Psoas muscle (tissue), 8 donors: Measurements from ENCODE around the gene ANKRD34C. TPM values are rescaled to one million over a fixed set of nuclear protein-coding genes. Genes with fewer than 3 reads are reported as not detected.

Source experiments
- ATAC-seq, 4 donors: fragments of 200-7000 bp; cut with Tn5 transposase; one replicate each; pipeline ENCODE4 v1.9.1; 2020; ENCODE audit warnings: moderate library complexity in 3 of 4, mild to moderate bottlenecking in 2 of 4
- DNase-seq, 2 donors: peaks; one replicate each; pipeline ENCODE4 v3.0.0-alpha.2; 2020
- H3K27ac ChIP-seq: fragments of 200-600 bp; one replicate; pipeline ENCODE4 v1.8.0; 2022
- H3K27me3 ChIP-seq, 3 donors: fragments of 200-600 bp in 1 of 3; one replicate each; pipeline versions ENCODE4 v1.6.1 to v1.8.0; 2013 to 2022; ENCODE audit warnings: low read length in 2 of 3, mild to moderate bottlenecking in 2 of 3, moderate library complexity in 1 of 3; ENCODE audit not compliant: insufficient read depth in 3 of 3
- H3K36me3 ChIP-seq, 2 donors: fragments of 200-600 bp in 1 of 2; one replicate each; pipeline versions ENCODE4 v1.6.1 to v1.8.0; 2013 to 2022; ENCODE audit warnings: low read depth in 1 of 2, mild to moderate bottlenecking in 1 of 2, moderate library complexity in 1 of 2; ENCODE audit not compliant: insufficient read depth in 1 of 2
- H3K4me1 ChIP-seq: fragments of 200-600 bp; one replicate; pipeline ENCODE4 v1.8.0; 2022
- H3K4me3 ChIP-seq: fragments of 200-600 bp; one replicate; pipeline ENCODE4 v1.8.0; 2022; ENCODE audit warnings: mild to moderate bottlenecking
- H3K9me3 ChIP-seq: fragments of 200-600 bp; one replicate; pipeline ENCODE4 v1.8.0; 2022
- WGBS, 3 donors: extraction: QIAGEN DNeasy Blood & Tissue Kit; methylation state at CpG; one replicate each; pipeline versions ENCODE4 v1.1.6 to v1.1.7; 2013; 5-methylcytosine and 5-hydroxymethylcytosine counted together
- intact Hi-C, 2 donors: fragments of 100-400 bp; cut with DNase I; formaldehyde crosslinking; loops; one replicate each; pipeline versions ENCODE4 v1.11.0 to v1.14.2; 2022
- polyA plus RNA-seq, 3 donors: library from polyadenylated mRNA; stranded (reverse); fragments of 200-250 nt; gene quantifications; one replicate each; pipeline ENCODE4 v1.2.3, GENCODE V29; 2013
- total RNA-seq, 4 donors: library from RNA; stranded (reverse); fragmentation: NEBNext Ultra II Directional in 2 of 4; extraction: Animal tissue kit (Norgen Biotek cat#: 25700) in 2 of 4; gene quantifications; one replicate each; pipeline versions ENCODE4 v1.2.1 to v1.2.4, GENCODE V29; 2021 to 2023
- TF ChIP-seq, protein P1 (sequence below): fragments of 200-600 bp; IDR thresholded peaks from one replicate; pipeline ENCODE4 v1.8.0; 2022; ENCODE audit warnings: antibody characterized with exemption
- donor health status: healthy with polysubstance abuse.
- donor health status: DM: no; HTN: no; CAD: no; lungs with moderate emphysema.
- donor health status: Bipolar disorder and iron deficiency.
- donor health status: healthy.
- donor health status: DM: yes; HTN: yes; CAD: no.
- donor health status: DM: no; HTN: no; CAD: no.
- donor health status: DM: no; HTN: no; CAD: no.
- donor health status: DM: yes; HTN: yes; CAD: no.

ANKRD34C gene
- total and polyA plus RNA-seq, 7 donors: 0.01 to 0.03 TPM; not detected in 5

- DNase-seq (no peak), ATAC-seq (no peak)
- Histone ChIP-seq H3K27ac (no peak overlapping the region), H3K4me3 (no peak overlapping the region), H3K9me3 (no peaks in the 10 kb centered on the region), H3K36me3 (no peaks in the 10 kb centered on the region), H3K4me1 (no peaks in the 10 kb centered on the region), H3K27me3 (peaks cover 10 to 56% (median 15%) of the 10 kb centered on the region in 3 donors)
- intact Hi-C loops: no loop called here
- 31 to 39% (median 39%) methylated on average over 4 of the region's 4 CpGs for WGBS, 3 donors
- TF ChIP-seq, protein P1, sequence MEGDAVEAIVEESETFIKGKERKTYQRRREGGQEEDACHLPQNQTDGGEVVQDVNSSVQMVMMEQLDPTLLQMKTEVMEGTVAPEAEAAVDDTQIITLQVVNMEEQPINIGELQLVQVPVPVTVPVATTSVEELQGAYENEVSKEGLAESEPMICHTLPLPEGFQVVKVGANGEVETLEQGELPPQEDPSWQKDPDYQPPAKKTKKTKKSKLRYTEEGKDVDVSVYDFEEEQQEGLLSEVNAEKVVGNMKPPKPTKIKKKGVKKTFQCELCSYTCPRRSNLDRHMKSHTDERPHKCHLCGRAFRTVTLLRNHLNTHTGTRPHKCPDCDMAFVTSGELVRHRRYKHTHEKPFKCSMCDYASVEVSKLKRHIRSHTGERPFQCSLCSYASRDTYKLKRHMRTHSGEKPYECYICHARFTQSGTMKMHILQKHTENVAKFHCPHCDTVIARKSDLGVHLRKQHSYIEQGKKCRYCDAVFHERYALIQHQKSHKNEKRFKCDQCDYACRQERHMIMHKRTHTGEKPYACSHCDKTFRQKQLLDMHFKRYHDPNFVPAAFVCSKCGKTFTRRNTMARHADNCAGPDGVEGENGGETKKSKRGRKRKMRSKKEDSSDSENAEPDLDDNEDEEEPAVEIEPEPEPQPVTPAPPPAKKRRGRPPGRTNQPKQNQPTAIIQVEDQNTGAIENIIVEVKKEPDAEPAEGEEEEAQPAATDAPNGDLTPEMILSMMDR: no peak
Measured at GRCh38 chr15:79307251-79307650, 24.7 kb downstream of the ANKRD34C start.

DNA sequence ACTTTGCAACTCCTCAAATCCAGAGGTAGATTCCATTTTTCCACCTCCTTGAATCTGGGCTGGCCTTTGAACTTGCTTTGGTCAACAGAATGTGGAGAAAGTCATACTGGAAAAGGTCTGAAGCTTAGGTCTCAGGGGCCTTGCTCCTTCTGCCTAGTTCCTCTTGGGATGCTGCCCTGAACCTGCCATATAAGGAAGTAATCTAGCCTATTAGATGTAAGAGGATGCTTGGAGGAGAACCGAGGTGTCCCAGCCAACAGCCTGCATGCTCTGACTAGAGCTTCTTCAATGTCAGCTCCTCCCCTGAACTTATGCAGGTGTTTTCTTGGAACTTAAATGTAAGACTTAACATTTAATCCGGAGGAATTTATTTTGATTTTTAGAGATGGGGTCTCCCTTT lies 26.4 kb downstream of the ANKRD34C start:
- intact Hi-C loops: no loop called here
- Histone ChIP-seq H3K9me3 (no peaks in the 10 kb centered on the region), H3K4me3 (no peak overlapping the region), H3K36me3 (no peaks in the 10 kb centered on the region), H3K27me3 (peaks cover 9 to 62% (median 15%) of the 10 kb centered on the region in 3 donors), H3K27ac (no peak overlapping the region), H3K4me1 (no peaks in the 10 kb centered on the region)
- WGBS, 3 donors: 32 to 44% (median 36%) methylated on average over 2 of the region's 2 CpGs
- ATAC-seq: no peak
- TF ChIP-seq, protein P1: no peak
- DNase-seq: no peak

GRCh38 chr15:79310612-79310984 lies 28.1 kb downstream of the ANKRD34C start:
- H3K4me3 ChIP-seq: peak overlapping the region; percentile 73
- intact Hi-C loops: no loop called here
- no peak for DNase-seq
- no peaks in the 10 kb centered on the region for H3K36me3 ChIP-seq
- H3K27me3 ChIP-seq: peaks cover 0 to 49% (median 15%) of the 10 kb centered on the region in 3 donors
- peak in 1 of 4 donors; percentile 35 for ATAC-seq
- H3K9me3 ChIP-seq: no peaks in the 10 kb centered on the region
- H3K4me1 ChIP-seq: peaks cover 4% of the 10 kb centered on the region
- 0 to 1% (median 1%) methylated on average over 12 to 14 of the region's 17 CpGs for WGBS, 3 donors
- TF ChIP-seq, protein P1: no peak
- no peak overlapping the region for H3K27ac ChIP-seq

GRCh38 chr15:79310985-79311900 lies 28.7 kb downstream of the ANKRD34C start, which contains the start of gene TMED3:
Gene TMED3, plus strand, starts transcription at chr15:79311112. Its CDS starts 138 bp downstream, at chr15:79311250.
- intact Hi-C loops: no loop called here
- ATAC-seq: peak in 3 of 4 donors; percentile 57 to 79 (median 67)
- peaks cover 6% of the 10 kb centered on the region for H3K4me1 ChIP-seq

More at GRCh38 chr15:79310985-79311900, 28.7 kb downstream of the ANKRD34C start, which contains the start of gene TMED3:
- Histone ChIP-seq H3K4me3 (peak within 1 kb of the TSS; percentile 73), H3K9me3 (no peaks in the 10 kb centered on the region), H3K27me3 (peaks cover 0 to 46% (median 15%) of the 10 kb centered on the region in 3 donors), H3K27ac (no peak within 1 kb of the TSS), H3K36me3 (no peaks in the 10 kb centered on the region)
- peak; percentile 67 to 70 for DNase-seq
- TF ChIP-seq, protein P1: no peak
- WGBS, 3 donors: 1 to 2% (median 1%) methylated on average over 35 to 72 of the region's 76 CpGs
